NCI-H460 (cell line): ENCODE results near the gene C1QL4. TPM values are rescaled to one million over a fixed set of nuclear protein-coding genes. Genes with fewer than 3 reads are reported as not detected.
"Not testable (repeated sequence)": the region's sequence is repeated elsewhere in the genome, so short reads cannot be mapped to it uniquely, and the experiment has no call there.

Experiments used
- DNase-seq: peaks from one replicate; pipeline ENCODE4 v3.0.0-alpha.2; 2016; ENCODE audit warnings: low read depth; ENCODE audit errors: extremely low read depth
- total RNA-seq: library from RNA; depleted of rRNA; stranded (reverse); fragments of >200 nt; shearing (Covaris generic); gene quantifications from 2 replicates; pipeline ENCODE4 v1.2.3, GENCODE V29; 2014; rRNA removed

The C1QL4 gene
- total RNA-seq, 1 experiment from 2014 or later: 0.50 TPM

DNA sequence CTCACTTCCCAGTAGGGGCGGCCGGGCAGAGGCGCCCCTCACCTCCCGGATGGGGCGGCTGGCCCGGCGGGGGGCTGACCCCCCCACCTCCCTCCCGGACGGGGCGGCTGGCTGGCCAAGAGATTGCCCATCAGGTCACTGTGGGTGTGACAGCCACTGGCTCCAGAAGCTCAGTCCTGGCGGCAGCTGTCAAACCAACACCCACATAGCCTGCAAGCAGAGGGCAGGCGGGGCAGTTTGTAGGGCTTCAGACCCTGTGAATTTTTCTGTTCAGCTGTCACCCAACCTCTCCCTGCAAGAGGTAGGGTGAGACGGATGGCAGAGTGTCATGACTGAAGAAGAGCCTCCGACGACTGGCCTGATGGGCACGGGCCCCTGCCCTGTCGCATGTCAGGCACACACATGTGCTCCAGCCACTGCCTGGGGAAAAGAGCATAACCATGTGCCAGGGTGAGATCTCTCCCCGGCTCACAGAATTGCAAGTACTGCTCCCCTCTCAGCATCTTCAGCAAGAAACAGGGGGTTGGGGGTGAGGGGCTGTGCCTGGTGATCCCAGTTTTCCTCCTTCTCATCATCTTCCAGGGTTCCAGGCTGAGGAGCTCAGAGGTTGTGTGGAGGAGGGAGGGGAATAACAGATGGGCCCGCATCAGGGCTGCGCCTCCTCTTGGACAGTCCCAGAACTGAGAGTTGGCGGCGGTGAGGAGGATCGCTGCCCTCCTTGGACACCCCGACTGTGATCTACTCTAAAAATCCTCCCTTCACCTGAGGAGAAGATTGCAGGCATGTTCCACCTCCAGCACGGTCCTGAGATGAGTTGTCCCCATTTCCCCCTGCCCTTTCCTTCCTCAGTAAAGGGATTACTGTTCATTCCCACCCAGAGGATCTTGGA lies 53.2 kb downstream of the C1QL4 start:
- DNase-seq: no peak

DNA sequence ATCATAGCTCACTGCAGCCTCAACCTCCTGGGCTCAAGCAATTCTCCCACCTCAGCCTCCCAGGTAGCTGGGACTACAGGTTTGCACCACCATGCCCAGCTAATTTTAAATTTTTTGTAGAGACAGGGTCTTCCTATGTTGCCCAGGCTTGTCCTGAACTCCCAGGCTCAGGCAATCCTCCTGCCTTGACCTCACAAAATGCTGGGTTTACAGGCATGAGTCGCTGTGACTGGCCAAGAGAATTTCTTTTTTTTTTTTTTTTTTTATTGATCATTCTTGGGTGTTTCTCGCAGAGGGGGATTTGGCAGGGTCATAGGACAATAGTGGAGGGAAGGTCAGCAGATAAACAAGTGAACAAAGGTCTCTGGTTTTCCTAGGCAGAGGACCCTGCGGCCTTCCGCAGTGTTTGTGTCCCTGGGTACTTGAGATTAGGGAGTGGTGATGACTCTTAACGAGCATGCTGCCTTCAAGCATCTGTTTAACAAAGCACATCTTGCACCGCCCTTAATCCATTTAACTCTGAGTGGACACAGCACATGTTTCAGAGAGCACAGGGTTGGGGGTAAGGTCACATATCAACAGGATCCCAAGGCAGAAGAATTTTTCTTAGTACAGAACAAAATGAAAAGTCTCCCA lies 54.1 kb downstream of the C1QL4 start:
- DNase-seq: not testable (repeated sequence)

Other genes starting within 250 kb of the C1QL4 start
- gene DHH, start 242.4 kb downstream of the C1QL4 start, total RNA-seq: 0.07 TPM in 1 of 2 replicates, not detected in the other
- gene LMBR1L, start 226.3 kb downstream of the C1QL4 start, total RNA-seq: 34.0 and 35.6 TPM in 2 replicates
- gene TUBA1B, start 205.8 kb downstream of the C1QL4 start, total RNA-seq: 1,553 and 1,790 TPM in 2 replicates
- 216 and 232 TPM in 2 replicates for gene TUBA1A, start 148.1 kb downstream of the C1QL4 start, total RNA-seq
- gene TUBA1C, start 72.1 kb downstream of the C1QL4 start, total RNA-seq: 618 and 693 TPM in 2 replicates
- gene PRPH, start 42.0 kb downstream of the C1QL4 start, total RNA-seq: 1.7 and 3.4 TPM in 2 replicates
- 35.2 and 50.5 TPM in 2 replicates for gene TROAP, start 13.9 kb downstream of the C1QL4 start, total RNA-seq
- gene DNAJC22, start 9.7 kb upstream of the C1QL4 start, total RNA-seq: 1.7 and 2.2 TPM in 2 replicates
- gene SPATS2, start 30.3 kb upstream of the C1QL4 start, total RNA-seq: 29.3 and 30.4 TPM in 2 replicates
- gene KCNH3, start 201.8 kb upstream of the C1QL4 start, total RNA-seq: 0.32 and 0.49 TPM in 2 replicates
- 56.3 and 57.6 TPM in 2 replicates for gene MCRS1, start 231.0 kb upstream of the C1QL4 start, total RNA-seq